ENCODE data around the gene DCLK1. TPM values are rescaled to one million over a fixed set of nuclear protein-coding genes. Genes with fewer than 3 reads are reported as not detected.
A peak's percentile ranks its signal among the peaks of the same experiment; 100 is the strongest.
"Not testable (repeated sequence)": the region's sequence is repeated elsewhere in the genome, so short reads cannot be mapped to it uniquely, and the experiment has no call there.

Gene DCLK1
- total RNA-seq, 2 donors from 2014 or later, result 2.6 to 8.6 TPM

DNA sequence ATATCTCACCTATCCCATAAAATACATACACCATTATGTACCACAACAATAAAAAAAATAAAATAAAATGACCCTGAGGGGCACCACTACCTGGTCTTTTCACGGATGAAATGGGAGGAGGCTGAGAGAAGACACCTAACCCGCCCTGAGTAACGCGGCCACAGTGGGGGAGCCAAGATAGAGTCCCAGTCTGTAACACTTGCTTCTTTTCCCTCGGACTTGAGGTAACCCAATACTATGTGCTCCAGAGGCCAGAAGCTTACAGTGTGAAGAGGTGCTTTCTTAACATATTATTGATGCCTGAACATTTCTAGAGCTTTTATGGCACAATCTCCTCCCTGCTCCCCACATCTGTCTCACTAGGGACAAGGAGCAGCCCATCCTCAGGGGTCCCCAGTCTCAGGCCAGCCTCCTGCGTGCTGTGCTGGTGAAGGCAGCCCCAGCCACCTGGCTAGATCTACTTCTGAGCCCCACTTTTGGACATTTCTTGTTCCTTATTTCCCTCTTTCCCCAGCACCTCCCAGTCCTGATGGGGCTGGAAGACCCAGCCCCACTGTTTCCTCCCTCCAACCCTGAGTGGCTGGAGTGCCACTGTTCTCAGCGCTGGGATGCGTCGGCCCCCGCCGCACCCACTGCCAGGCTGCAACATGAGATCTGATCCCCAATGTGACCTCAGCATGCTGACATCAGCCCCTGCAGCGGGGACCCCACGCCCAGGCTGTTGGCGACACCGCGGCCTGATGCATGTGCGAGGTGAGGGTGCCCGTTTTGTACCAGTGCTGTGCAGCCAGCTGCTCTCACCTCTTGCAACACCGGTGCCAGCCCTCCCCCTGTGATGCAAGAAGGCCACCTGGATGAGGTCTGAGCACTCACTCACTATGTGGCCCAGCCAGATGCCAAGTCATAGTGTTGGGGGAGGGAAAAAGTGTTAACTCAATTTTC lies 143.3 kb downstream of the DCLK1 start:
- intact Hi-C loops (cut with DNase I), result no loop called here
- ATAC-seq, result no peak

DNA sequence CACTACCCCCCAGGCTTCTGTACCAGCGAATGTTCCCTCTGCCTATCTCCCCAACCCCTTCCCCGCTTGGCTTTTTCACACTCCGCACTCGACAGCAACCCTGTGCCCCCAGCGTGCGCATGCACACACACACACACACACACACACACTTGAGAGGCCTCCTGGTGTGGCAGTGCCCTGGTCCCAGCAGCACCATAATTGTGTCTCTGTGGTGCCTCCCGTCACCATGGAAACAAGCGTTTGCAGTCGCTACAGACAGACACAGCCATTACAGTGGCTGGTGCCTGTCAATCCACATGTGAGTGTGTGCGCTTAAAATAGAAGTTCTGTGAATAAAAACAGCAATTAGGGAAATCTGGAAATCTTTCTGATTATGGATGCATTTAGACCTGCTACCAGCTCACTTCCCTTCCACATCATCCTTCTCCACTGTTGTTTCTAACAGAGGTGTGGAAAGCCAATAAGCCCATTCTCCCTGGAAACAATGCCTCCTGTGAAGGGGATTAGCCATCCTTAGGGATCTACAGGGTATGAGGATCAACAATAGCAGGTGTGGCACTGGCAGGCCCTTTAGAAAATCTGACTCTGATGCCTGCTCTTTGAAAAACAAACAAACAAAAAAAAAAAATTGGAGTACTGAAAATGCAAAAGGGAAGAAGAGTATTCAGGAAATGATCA lies 146.3 kb downstream of the DCLK1 start:
- H3K4me3 ChIP-seq, result no peak overlapping the region
- H3K36me3 ChIP-seq (replicated peaks in 1 of 2; ENCODE audit: insufficient read depth in 1 of 2, low read depth in 2 of 2), result no peaks in the 10 kb centered on the region
- no peaks in the 10 kb centered on the region for H3K9me3 ChIP-seq
- intact Hi-C loops (cut with DNase I), result no loop called here
- WGBS, 2 donors, result 54 to 59% methylated on average over 10 of the region's 10 CpGs
- no peak overlapping the region for H3K27ac ChIP-seq
- DNase-seq (no peak), ATAC-seq (no peak)
- TF ChIP-seq CTCF (IDR thresholded peaks at IDR 0.05) (no peak), POLR2A (IDR thresholded peaks at IDR 0.05) (no peak)
- no peaks in the 10 kb centered on the region for H3K27me3 ChIP-seq
- H3K4me1 ChIP-seq, result no peaks in the 10 kb centered on the region

More for the DNA sequence above, 143.3 kb downstream of the DCLK1 start:
- TF ChIP-seq POLR2A (IDR thresholded peaks at IDR 0.05) (no peak), CTCF (IDR thresholded peaks at IDR 0.05) (no peak)
- WGBS, 2 donors, result 50 to 57% methylated on average over 18 to 19 of the region's 19 CpGs
- Histone ChIP-seq H3K27ac (no peak overlapping the region), H3K36me3 (replicated peaks in 1 of 2; ENCODE audit: insufficient read depth in 1 of 2, low read depth in 2 of 2) (no peaks in the 10 kb centered on the region), H3K27me3 (no peaks in the 10 kb centered on the region), H3K9me3 (no peaks in the 10 kb centered on the region), H3K4me1 (no peaks in the 10 kb centered on the region), H3K4me3 (no peak overlapping the region)
- peak in 1 of 4 donors; percentile 14 for DNase-seq

DNA sequence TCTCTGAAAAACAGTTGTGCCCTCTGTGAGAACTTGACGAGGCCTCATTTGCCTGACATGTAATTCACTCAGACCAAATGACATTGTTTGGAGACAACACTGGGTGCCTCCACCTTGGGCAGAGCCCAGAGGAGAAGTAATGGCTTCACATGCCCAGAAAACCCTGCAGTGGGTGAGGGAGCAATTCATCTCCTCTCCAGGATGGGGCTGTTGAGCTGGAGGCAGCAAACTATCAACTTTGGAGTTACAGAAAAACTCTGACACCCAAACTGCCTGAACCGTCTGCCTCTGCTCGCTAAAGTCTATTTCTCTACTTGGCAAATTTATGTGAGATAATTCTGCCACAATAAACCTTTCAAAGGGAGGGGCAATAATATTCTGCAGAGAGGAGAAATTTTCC lies 146.9 kb downstream of the DCLK1 start:
- DNase-seq (no peak), ATAC-seq (no peak)
- no peaks in the 10 kb centered on the region for H3K9me3 ChIP-seq
- TF ChIP-seq CTCF (IDR thresholded peaks at IDR 0.05) (no peak), POLR2A (IDR thresholded peaks at IDR 0.05) (no peak)
- H3K4me1 ChIP-seq, result no peaks in the 10 kb centered on the region
- no peak overlapping the region for H3K27ac ChIP-seq
- H3K36me3 ChIP-seq (replicated peaks in 1 of 2; ENCODE audit: insufficient read depth in 1 of 2, low read depth in 2 of 2), result no peaks in the 10 kb centered on the region
- no peak overlapping the region for H3K4me3 ChIP-seq
- whole genome bisulfite sequencing, 2 donors, result 85 to 94% methylated on average over 3 of the region's 3 CpGs
- intact Hi-C loops (cut with DNase I), result no loop called here
- H3K27me3 ChIP-seq, result no peaks in the 10 kb centered on the region

- intact Hi-C loops (cut with DNase I); H3K36me3 ChIP-seq (replicated peaks in 1 of 2; ENCODE audit: insufficient read depth in 1 of 2, low read depth in 2 of 2); H3K27me3 ChIP-seq; ATAC-seq; H3K4me3 ChIP-seq; H3K4me1 ChIP-seq; DNase-seq; H3K27ac ChIP-seq; H3K9me3 ChIP-seq: not testable (repeated sequence)
- 50 to 57% methylated on average over 1 of the region's 1 CpG for WGBS, 2 donors
Observed at GRCh38 chr13:35983703-35984102, 147.5 kb downstream of the DCLK1 start.

DNA sequence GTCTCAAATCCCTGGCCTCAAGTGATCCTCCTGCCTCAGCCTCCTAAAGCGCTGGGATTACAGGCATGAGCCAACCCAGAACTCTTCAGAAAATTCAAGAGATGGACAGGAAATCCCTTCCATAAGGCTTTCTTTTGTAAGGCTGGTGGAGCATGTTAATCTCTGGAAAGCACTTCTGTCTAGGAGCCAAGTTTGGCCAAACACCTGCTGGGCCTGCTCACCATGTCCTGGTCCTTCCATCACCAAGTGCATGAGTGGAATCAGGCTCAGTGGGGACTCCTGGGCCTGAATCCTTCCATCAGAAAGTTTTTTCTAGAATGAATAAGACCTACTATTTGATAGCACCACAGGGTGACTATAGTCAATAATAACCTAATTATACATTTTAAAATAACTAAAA lies 148.0 kb downstream of the DCLK1 start:
- no peaks in the 10 kb centered on the region for H3K9me3 ChIP-seq
- no peak for ATAC-seq
- H3K36me3 ChIP-seq (replicated peaks in 1 of 2; ENCODE audit: insufficient read depth in 1 of 2, low read depth in 2 of 2), result no peaks in the 10 kb centered on the region
- TF ChIP-seq CTCF (IDR thresholded peaks at IDR 0.05), result no peak
- TF ChIP-seq POLR2A (IDR thresholded peaks at IDR 0.05), result no peak
- H3K4me3 ChIP-seq, result no peak overlapping the region
- no peak overlapping the region for H3K27ac ChIP-seq
- no peaks in the 10 kb centered on the region for H3K27me3 ChIP-seq
- intact Hi-C loops (cut with DNase I), result no loop called here
- WGBS, 2 donors, result 94 to 100% methylated on average over 1 of the region's 1 CpG
- no peaks in the 10 kb centered on the region for H3K4me1 ChIP-seq
- DNase-seq, result no peak

All from body of pancreas (tissue), 4 donors.